Natural killer cell (primary cell): ENCODE data around the gene GMPR. TPM values are rescaled to one million over a fixed set of nuclear protein-coding genes. Genes with fewer than 3 reads are reported as not detected.
A peak's percentile ranks its signal among the peaks of the same experiment; 100 is the strongest.
"Not testable (repeated sequence)": the region's sequence is repeated elsewhere in the genome, so short reads cannot be mapped to it uniquely, and the experiment has no call there.

Experiments used
- ATAC-seq, 3 donors: fragments of 150-1000 bp in 2 of 3; fragments of 200-7000 bp in 1 of 3; cut with Tn5 transposase; 1 replicate in 1 of 3; 2 replicates in 2 of 3; pipeline ENCODE4 v1.10.0; 2021; ENCODE audit warnings: mild to moderate bottlenecking in 2 of 3, moderate library complexity in 2 of 3
- DNase-seq, 2 donors: peaks; one replicate each; pipeline versions ENCODE4 v3.0.0 to v3.0.0-alpha.2; 2013 to 2021; ENCODE audit warnings: mixed read lengths in 1 of 2
- H3K27ac ChIP-seq: one replicate; pipeline ENCODE4 v1.5.1; 2013; ENCODE audit warnings: mild to moderate bottlenecking, low read length
- H3K27me3 ChIP-seq: one replicate; pipeline ENCODE4 v1.6.1; 2013; ENCODE audit warnings: low read length; ENCODE audit not compliant: control insufficient read depth, insufficient read depth
- H3K36me3 ChIP-seq: one replicate; pipeline ENCODE4 v1.6.1; 2013; ENCODE audit warnings: low read length; ENCODE audit not compliant: control insufficient read depth, insufficient read depth
- H3K4me1 ChIP-seq: one replicate; pipeline ENCODE4 v1.6.1; 2013; ENCODE audit warnings: low read length; ENCODE audit not compliant: control insufficient read depth, insufficient read depth
- H3K4me3 ChIP-seq: one replicate; pipeline ENCODE4 v1.5.1; 2013; ENCODE audit warnings: low read length
- H3K9me3 ChIP-seq: one replicate; pipeline ENCODE4 v1.6.1; 2013; ENCODE audit warnings: low read length; ENCODE audit not compliant: control insufficient read depth, insufficient read depth
- H3K27ac Mint-ChIP-seq, 2 donors: one replicate each; pipeline ENCODE4 v1.8.0; 2022; ENCODE audit warnings: mild to moderate bottlenecking in 2 of 2, mixed read lengths in 2 of 2, moderate library complexity in 1 of 2
- H3K27me3 Mint-ChIP-seq, 2 donors: one replicate each; pipeline ENCODE4 v1.8.0; 2022; ENCODE audit warnings: low read depth in 2 of 2, mixed read lengths in 2 of 2
- H3K36me3 Mint-ChIP-seq: one replicate; pipeline ENCODE4 v1.8.0; 2022; ENCODE audit warnings: mixed read lengths
- H3K4me1 Mint-ChIP-seq, 2 donors: one replicate each; pipeline ENCODE4 v1.8.0; 2022; ENCODE audit warnings: mixed read lengths in 2 of 2
- H3K4me3 Mint-ChIP-seq: one replicate; pipeline ENCODE4 v1.8.0; 2022; ENCODE audit warnings: mild to moderate bottlenecking, moderate library complexity, mixed read lengths
- H3K9me3 Mint-ChIP-seq, 2 donors: one replicate each; pipeline ENCODE4 v1.8.0; 2022; ENCODE audit warnings: mixed read lengths in 2 of 2
- CTCF ChIP-seq: fragments of 200-600 bp; IDR thresholded peaks from one replicate; pipeline ENCODE4 v1.8.0; 2022; ENCODE audit warnings: antibody characterized with exemption
- WGBS: methylation state at CpG from one replicate; pipeline ENCODE4 v1.1.7; 2013; ENCODE audit warnings: missing lambda C conversion rate; ENCODE audit not compliant: insufficient coverage; 5-methylcytosine and 5-hydroxymethylcytosine counted together
- intact Hi-C: fragments of 100-400 bp; cut with micrococcal nuclease; formaldehyde crosslinking; loops from one replicate; pipeline ENCODE4 v1.14.2; 2022
- total RNA-seq, 4 donors: library from RNA; stranded (reverse); fragments of 120-200 nt in 1 of 4; gene quantifications; one replicate each; pipeline versions ENCODE4 v1.2.3 to v1.2.4, GENCODE V29; 2013 to 2022

GMPR gene
- total RNA-seq, 3 donors from 2014 or later (not counting 1 experiment from before 2014, with no cell fraction given): 0.95 to 3.4 (median 3.2) TPM

- H3K27me3 Mint-ChIP-seq: peaks cover 0 to 7% of the 10 kb centered on the region in 2 donors
- ATAC-seq: no peak
- H3K4me3 ChIP-seq: no peak overlapping the region
- H3K4me3 Mint-ChIP-seq: no peak overlapping the region
- no peak for TF ChIP-seq CTCF
- DNase-seq: no peak
- WGBS: 96% methylated on average over 2 of the region's 2 CpGs
- no peaks in the 10 kb centered on the region for H3K27me3 ChIP-seq
- no peak overlapping the region for H3K27ac Mint-ChIP-seq
- H3K4me1 ChIP-seq: peaks cover 4% of the 10 kb centered on the region
- no peaks in the 10 kb centered on the region for H3K9me3 Mint-ChIP-seq
- no peaks in the 10 kb centered on the region for H3K4me1 Mint-ChIP-seq
- H3K36me3 ChIP-seq: no peaks in the 10 kb centered on the region
- H3K9me3 ChIP-seq: no peaks in the 10 kb centered on the region
- intact Hi-C loops: no loop called here
- no peaks in the 10 kb centered on the region for H3K36me3 Mint-ChIP-seq
- H3K27ac ChIP-seq: no peak overlapping the region
Observed at GRCh38 chr6:16264785-16265184, 26.4 kb downstream of the GMPR start.

DNA sequence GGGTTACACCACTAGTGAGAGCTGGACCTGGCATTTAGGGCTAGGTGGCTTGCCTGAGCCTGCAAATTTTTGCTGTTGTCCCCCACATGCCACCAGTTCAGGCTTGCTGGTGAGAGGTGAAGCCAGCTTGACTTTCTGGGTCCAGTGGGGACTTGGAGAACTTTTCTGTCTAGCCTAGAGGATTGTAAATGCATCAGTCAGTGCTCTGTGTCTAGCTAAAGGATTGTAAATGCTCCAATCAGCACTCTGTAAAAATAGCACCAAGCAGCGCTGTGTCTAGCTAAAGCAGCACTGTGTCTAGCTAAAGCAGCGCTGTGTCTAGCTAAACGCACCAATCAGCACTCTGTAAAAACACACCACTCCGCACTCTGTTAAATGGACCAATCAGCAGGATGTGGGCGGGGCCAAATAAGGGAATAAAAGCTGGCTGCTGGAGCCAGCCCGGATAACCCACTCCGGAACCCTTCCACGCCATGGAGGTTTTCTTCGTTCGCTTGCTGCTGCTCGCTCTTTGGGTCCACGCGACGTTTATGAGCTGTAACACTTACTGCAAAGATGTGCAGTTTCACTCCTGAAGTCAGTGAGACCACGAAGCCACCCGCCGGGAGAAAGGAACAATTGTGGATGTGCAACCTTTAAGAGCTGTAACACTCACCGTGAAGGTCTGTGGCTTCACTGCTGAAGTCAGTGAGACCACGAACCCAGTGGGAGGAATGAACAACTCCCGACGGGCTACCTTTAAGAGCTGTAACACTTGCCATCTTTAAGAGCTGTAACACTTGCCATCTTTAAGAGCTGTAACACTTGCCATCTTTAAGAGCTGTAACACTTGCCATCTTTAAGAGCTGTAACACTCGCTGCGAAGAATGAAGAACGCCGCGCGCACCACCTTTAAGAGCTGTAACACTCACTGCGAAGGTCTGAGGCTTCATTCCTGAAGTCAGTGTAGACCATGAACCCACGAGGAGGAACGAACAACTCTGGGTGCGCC lies 27.3 kb downstream of the GMPR start:
- no peaks in the 10 kb centered on the region for H3K9me3 ChIP-seq
- Mint-ChIP-seq H3K4me3 (no peak overlapping the region), H3K36me3 (no peaks in the 10 kb centered on the region), H3K4me1 (no peaks in the 10 kb centered on the region), H3K9me3 (no peaks in the 10 kb centered on the region), H3K27me3 (peaks cover 0 to 10% of the 10 kb centered on the region in 2 donors), H3K27ac (no peak overlapping the region)
- no peak overlapping the region for H3K4me3 ChIP-seq
- H3K36me3 ChIP-seq: no peaks in the 10 kb centered on the region
- 89% methylated on average over 31 of the region's 31 CpGs for WGBS
- no peak for DNase-seq
- peaks cover 4% of the 10 kb centered on the region for H3K4me1 ChIP-seq
- peak in 1 of 3 donors; percentile 8 for ATAC-seq
- H3K27me3 ChIP-seq: no peaks in the 10 kb centered on the region
- TF ChIP-seq CTCF: no peak
- intact Hi-C loops: no loop called here
- H3K27ac ChIP-seq: no peak overlapping the region

DNA sequence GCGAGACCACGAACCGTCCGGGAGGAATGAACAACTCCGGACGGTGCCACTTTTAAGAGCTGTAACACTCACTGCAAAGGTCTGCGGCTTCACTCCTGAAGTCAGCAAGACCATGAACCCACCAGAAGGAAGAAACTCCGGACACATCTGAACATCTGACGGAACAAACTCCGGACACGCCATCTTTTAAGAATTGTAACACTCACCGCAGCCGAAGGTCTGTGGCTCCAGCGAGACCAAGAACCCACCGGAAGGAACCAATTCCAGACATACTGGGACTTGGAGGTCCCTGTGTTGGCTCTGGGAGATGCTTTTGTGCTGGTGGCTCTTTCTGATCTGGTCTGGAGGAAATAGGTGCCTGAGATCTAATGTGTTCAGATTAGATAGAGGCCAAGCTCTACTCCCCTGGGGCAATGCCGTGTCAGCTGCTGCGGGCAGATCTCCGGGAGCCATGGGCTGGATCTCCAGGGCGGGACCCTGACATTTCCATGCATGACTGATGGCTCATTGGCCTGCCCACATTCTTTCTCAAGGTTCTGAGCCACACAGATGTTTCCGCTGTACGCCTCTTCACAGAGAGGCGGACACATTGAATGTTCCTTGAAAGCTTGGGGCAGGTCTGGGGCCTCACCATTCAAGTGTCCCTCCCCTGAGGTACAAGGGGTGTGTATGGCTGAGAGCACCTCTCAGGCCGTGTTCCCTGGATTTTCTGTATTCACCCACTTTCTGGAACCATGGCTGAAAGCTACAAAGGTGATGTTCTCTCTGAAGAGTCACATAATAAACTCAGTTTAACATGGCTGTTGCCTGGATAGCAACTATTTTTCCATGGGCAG lies 29.3 kb downstream of the GMPR start:
- Histone ChIP-seq H3K36me3 (no peaks in the 10 kb centered on the region), H3K9me3 (no peaks in the 10 kb centered on the region), H3K27ac (no peak overlapping the region), H3K4me1 (peaks cover 4% of the 10 kb centered on the region), H3K4me3 (no peak overlapping the region), H3K27me3 (no peaks in the 10 kb centered on the region)
- Mint-ChIP-seq H3K27ac (no peak overlapping the region), H3K36me3 (no peaks in the 10 kb centered on the region), H3K27me3 (peaks cover 0 to 10% of the 10 kb centered on the region in 2 donors), H3K4me3 (no peak overlapping the region), H3K4me1 (no peaks in the 10 kb centered on the region), H3K9me3 (no peaks in the 10 kb centered on the region)
- WGBS: 91% methylated on average over 23 of the region's 23 CpGs
- intact Hi-C loops: no loop called here
- DNase-seq (no peak), ATAC-seq (no peak)
- no peak for TF ChIP-seq CTCF

DNA sequence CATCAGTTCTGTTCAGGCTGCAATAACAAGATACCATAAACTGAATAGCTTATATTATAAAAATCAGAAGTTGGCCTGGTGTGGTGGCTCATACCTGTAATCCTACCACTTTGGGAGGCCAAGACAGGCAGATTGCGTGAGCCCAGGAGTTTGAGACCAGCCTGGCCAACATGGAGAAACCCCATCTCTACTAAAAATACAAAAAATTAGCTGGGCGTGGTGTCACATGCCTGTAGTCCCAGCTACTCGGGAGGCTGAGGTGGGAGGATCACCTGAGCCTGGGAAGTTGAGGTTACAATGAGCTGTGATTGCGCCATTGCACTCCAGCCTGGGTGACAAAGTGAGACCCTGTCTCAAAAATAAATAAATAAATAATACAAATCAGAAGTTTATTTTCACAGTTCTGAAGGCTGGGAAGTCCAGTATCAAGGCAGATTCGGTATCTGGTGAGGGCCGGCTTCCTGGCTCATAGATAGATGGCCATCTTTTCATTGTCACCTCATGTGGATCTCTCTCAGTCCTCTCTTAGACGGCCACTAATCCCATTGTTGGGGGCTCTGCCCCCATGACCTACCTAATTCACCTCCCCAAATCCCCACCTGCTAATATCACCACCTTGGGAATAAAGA lies 31.2 kb downstream of the GMPR start:
- H3K4me3 ChIP-seq, H3K4me3 Mint-ChIP-seq, H3K4me1 ChIP-seq, ATAC-seq, H3K36me3 Mint-ChIP-seq, intact Hi-C loops, H3K27me3 ChIP-seq, H3K9me3 Mint-ChIP-seq, H3K27me3 Mint-ChIP-seq, H3K4me1 Mint-ChIP-seq, H3K36me3 ChIP-seq, DNase-seq, H3K27ac Mint-ChIP-seq, H3K9me3 ChIP-seq, H3K27ac ChIP-seq: not testable (repeated sequence)
- WGBS: 81% methylated on average over 6 of the region's 7 CpGs
